Measurements from ENCODE around the gene LHX2.

DNA sequence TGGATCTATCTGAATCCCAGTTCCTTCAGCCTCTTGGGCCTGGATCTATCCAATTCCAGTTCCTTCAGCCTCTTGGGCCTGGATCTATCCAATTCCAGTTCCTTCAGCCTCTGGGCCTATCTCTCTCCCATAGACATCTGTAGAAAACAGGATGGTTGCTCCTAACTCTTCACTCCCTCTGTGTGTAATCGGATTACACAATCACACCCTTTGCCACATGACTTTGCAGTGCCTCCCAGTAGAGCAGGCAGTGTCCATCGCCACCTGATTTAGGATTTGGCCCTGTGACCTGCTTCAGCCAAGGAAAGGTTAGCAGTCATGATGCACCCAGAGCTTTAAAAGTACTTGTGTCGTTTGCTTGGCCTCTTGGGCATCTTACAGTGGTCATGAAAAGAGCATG, 56.7 kb downstream of the LHX2 start:
- TF ChIP-seq, protein P1, sequence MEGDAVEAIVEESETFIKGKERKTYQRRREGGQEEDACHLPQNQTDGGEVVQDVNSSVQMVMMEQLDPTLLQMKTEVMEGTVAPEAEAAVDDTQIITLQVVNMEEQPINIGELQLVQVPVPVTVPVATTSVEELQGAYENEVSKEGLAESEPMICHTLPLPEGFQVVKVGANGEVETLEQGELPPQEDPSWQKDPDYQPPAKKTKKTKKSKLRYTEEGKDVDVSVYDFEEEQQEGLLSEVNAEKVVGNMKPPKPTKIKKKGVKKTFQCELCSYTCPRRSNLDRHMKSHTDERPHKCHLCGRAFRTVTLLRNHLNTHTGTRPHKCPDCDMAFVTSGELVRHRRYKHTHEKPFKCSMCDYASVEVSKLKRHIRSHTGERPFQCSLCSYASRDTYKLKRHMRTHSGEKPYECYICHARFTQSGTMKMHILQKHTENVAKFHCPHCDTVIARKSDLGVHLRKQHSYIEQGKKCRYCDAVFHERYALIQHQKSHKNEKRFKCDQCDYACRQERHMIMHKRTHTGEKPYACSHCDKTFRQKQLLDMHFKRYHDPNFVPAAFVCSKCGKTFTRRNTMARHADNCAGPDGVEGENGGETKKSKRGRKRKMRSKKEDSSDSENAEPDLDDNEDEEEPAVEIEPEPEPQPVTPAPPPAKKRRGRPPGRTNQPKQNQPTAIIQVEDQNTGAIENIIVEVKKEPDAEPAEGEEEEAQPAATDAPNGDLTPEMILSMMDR (IDR thresholded peaks at IDR 0.05), result no peak
- no peak for TF ChIP-seq POLR2AphosphoS5 (IDR thresholded peaks at IDR 0.05)
- TF ChIP-seq EP300 (IDR thresholded peaks at IDR 0.05), result no peak
- TF ChIP-seq POLR2A (IDR thresholded peaks at IDR 0.05), result no peak
